ENCODE results near the gene C15orf39.

C15orf39 gene

DNA sequence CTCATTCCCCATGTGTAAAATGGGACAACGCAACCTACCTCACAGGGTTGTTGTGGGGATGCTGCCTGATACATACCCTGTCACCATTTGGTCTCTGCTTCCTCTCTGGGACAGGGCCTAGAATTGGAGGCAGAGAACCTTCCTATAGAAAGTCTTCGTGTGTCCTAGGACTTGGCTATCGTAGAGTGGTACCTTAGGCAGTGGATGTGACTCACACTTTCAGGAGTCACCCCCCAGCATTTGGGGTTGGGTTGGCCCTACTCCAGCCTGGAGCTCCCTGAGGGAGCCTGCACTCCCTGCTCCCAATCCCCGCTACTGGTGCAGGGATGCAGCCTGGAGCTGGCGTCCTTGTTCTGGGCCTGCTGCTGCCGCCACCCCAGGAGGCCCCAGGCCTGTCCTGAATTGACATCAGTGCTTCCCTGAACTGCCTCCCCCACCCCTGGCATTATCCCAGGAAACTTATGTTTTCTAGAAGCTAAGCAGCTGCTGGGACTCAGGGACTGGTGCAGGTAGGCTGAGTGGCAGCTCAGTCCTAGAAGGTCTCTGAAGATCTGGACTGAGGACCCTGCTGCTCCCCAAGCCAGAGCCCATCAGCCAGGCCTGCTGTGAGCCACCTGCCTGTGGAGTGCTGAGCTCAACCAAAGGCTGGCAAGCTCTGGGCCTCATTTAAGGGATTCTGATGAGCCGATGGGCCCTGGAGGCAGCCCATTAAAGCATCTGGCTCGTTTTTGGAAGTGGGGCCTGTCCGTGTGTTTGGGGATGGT lies 9.9 kb downstream of the C15orf39 start (continued):
- TF ChIP-seq, protein P1, sequence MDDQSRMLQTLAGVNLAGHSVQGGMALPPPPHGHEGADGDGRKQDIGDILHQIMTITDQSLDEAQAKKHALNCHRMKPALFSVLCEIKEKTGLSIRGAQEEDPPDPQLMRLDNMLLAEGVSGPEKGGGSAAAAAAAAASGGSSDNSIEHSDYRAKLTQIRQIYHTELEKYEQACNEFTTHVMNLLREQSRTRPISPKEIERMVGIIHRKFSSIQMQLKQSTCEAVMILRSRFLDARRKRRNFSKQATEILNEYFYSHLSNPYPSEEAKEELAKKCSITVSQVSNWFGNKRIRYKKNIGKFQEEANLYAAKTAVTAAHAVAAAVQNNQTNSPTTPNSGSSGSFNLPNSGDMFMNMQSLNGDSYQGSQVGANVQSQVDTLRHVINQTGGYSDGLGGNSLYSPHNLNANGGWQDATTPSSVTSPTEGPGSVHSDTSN (CRISPR knock-in tag; IDR thresholded peaks at IDR 0.05), result no peak
- TF ChIP-seq ZNF658 (tag by site-specific recombination; IDR thresholded peaks at IDR 0.05), result no peak
- TF ChIP-seq, protein P2, sequence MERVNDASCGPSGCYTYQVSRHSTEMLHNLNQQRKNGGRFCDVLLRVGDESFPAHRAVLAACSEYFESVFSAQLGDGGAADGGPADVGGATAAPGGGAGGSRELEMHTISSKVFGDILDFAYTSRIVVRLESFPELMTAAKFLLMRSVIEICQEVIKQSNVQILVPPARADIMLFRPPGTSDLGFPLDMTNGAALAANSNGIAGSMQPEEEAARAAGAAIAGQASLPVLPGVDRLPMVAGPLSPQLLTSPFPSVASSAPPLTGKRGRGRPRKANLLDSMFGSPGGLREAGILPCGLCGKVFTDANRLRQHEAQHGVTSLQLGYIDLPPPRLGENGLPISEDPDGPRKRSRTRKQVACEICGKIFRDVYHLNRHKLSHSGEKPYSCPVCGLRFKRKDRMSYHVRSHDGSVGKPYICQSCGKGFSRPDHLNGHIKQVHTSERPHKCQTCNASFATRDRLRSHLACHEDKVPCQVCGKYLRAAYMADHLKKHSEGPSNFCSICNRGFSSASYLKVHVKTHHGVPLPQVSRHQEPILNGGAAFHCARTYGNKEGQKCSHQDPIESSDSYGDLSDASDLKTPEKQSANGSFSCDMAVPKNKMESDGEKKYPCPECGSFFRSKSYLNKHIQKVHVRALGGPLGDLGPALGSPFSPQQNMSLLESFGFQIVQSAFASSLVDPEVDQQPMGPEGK (tag by site-specific recombination; IDR thresholded peaks at IDR 0.05), result peak; percentile 50
- TF ChIP-seq IKZF3 (tag by site-specific recombination; IDR thresholded peaks at IDR 0.05), result no peak
- peak; percentile 71 for TF ChIP-seq GLIS1 (tag by site-specific recombination; IDR thresholded peaks at IDR 0.05)
- no peak for TF ChIP-seq ZBTB7A (tag by site-specific recombination; IDR thresholded peaks at IDR 0.05; ENCODE audit: low read depth)
- peak; percentile 23; the same call in 1 of the 2 replicates for TF ChIP-seq OSR2 (tag by site-specific recombination; IDR thresholded peaks at IDR 0.05)
- peak; percentile 65 for TF ChIP-seq ZBTB17 (tag by site-specific recombination; IDR thresholded peaks at IDR 0.05)
- no peak for TF ChIP-seq ZNF16 (tag by site-specific recombination; IDR thresholded peaks at IDR 0.05; ENCODE audit: low read depth)
- TF ChIP-seq, protein P3, sequence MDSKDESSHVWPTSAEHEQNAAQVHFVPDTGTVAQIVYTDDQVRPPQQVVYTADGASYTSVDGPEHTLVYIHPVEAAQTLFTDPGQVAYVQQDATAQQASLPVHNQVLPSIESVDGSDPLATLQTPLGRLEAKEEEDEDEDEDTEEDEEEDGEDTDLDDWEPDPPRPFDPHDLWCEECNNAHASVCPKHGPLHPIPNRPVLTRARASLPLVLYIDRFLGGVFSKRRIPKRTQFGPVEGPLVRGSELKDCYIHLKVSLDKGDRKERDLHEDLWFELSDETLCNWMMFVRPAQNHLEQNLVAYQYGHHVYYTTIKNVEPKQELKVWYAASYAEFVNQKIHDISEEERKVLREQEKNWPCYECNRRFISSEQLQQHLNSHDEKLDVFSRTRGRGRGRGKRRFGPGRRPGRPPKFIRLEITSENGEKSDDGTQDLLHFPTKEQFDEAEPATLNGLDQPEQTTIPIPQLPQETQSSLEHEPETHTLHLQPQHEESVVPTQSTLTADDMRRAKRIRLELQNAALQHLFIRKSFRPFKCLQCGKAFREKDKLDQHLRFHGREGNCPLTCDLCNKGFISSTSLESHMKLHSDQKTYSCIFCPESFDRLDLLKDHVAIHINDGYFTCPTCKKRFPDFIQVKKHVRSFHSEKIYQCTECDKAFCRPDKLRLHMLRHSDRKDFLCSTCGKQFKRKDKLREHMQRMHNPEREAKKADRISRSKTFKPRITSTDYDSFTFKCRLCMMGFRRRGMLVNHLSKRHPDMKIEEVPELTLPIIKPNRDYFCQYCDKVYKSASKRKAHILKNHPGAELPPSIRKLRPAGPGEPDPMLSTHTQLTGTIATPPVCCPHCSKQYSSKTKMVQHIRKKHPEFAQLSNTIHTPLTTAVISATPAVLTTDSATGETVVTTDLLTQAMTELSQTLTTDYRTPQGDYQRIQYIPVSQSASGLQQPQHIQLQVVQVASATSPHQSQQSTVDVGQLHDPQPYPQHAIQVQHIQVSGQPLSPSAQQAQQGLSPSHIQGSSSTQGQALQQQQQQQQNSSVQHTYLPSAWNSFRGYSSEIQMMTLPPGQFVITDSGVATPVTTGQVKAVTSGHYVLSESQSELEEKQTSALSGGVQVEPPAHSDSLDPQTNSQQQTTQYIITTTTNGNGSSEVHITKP (tag by site-specific recombination; IDR thresholded peaks at IDR 0.05), result peak; percentile 96
- no peak for TF ChIP-seq ZNF610 (tag by site-specific recombination; IDR thresholded peaks at IDR 0.05; ENCODE audit: borderline replicate concordance)
- TF ChIP-seq ZNF10 (tag by site-specific recombination; IDR thresholded peaks at IDR 0.05), result no peak
- no peak for TF ChIP-seq ZNF473 (tag by site-specific recombination; IDR thresholded peaks at IDR 0.05)

DNA sequence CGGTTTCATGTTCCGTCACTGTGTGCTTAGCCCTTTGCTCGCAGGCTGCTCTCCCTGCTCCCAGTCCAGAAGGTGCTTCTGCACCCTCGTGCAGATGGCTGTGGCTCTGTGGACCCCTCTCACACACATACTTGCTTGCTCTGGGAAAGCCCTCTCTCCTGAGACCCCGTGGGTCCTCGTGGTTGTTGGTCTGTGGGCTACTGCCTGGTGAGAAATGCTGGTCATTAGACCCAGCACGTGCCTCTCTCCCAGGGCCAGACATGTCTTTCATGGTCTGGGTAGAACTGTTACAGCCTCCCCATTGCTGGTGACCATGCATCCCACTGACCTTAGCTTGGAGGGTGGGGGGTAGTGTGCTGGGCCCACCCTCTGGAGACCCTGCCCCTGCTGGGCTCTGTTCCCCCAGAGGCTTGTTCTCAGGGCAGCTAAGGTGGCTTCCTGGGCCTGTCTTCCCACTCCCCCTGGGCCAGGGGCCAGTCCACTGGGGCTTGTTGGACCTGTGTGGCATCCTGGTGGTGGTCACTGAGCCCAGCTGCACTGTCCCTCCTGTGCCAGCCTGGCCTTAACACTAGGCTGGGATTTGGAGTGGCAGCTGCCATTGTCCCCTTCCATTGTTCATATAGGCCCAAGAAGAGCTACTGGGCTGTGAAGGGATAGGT lies 10.6 kb downstream of the C15orf39 start:
- Histone ChIP-seq H3K27ac (ENCODE audit: extremely low read depth, low read depth, low read length) (no peak overlapping the region), H3K36me3 (ENCODE audit: control insufficient read depth in 2 of 2, insufficient read depth in 1 of 2, low read length in 2 of 2) (peaks cover 10 to 61% of the 10 kb centered on the region in 2 experiments), H3K4me3 (ENCODE audit: low read depth, low read length) (no peak overlapping the region), H3K4me1 (ENCODE audit: control insufficient read depth, insufficient read depth, low read length) (no peaks in the 10 kb centered on the region), H3K9me3 (ENCODE audit: control insufficient read depth, insufficient read depth, low read depth, low read length) (no peaks in the 10 kb centered on the region)
- TF ChIP-seq ZFP69B (tag by site-specific recombination; IDR thresholded peaks at IDR 0.05) (peak; percentile 43; the same call in 1 of the 2 replicates), ZNF791 (tag by site-specific recombination; IDR thresholded peaks at IDR 0.05) (no peak)
- POLR2A ChIA-PET, result interaction anchor here (1.8 to 1.9 kb wide), 2 partner anchors 11 kb away, joined by 6 to 7 read pairs; partner anchors contain the start of gene C15orf39
- CTCF ChIA-PET, result interaction anchor here (0.9 kb wide), 1 partner anchor 183 kb away, joined by 3 read pairs; no protein-coding TSS in a partner anchor

Data from HEK293 (cell line).